GM19099 (cell line): ENCODE results near the gene FAF1.
A peak's percentile ranks its signal among the peaks of the same experiment; 100 is the strongest.

Experiments used
- POLR2A ChIP-seq: IDR thresholded peaks from 3 replicates; pipeline ENCODE4 v1.6.1; 2011; ENCODE audit warnings: low read depth; ENCODE audit not compliant: insufficient read length; ENCODE audit errors: extremely low read depth

Gene FAF1

GRCh38 chr1:50959913-50960844, at the start of gene FAF1:
FAF1 (minus strand) TSS chr1:50960267; CDS start chr1:50959811, 456 bp downstream.
- peak; percentile 98 for TF ChIP-seq POLR2A

- TF ChIP-seq POLR2A: no peak
Observed at GRCh38 chr1:51009381-51009780, 49.3 kb upstream of the FAF1 start.

DNA sequence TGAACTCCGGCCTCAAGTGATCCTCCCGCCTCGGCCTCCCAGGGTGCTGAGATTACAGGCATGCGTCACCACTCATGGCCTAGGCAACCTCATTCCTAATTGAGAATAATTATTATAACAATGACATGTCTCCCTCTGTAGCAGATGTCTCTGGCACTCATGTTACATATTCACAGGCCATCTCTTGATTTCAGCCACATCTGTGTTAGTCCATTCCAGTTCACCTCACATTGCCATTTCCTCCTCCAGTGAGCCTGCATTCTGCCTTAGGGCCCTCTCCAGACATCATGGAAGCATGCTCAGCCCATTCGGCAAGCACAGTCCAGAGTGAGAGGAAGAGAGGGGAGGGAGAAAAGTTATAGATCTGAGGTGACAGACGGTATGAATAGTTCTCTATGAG, 42.4 kb upstream of the FAF1 start:
- TF ChIP-seq POLR2A: no peak

DNA sequence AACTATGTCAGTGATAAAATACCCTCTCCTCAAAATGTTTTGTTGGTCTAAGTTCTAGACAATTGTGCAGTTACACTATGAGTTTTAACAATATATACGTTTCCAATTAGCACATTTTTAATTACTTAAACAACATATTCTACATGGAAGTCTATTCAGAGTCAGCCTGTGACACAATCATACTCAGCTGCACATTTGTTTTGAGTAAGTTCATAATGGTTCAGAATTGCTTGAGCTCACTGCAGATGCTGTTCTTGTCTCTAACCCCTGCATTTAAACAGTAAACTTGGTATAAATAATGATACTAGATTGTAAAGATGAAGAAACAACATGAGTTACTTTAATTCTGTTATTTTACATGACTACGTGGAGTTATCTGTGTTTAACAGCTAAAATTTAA, 40.6 kb upstream of the FAF1 start:
- no peak for TF ChIP-seq POLR2A

- no peak for TF ChIP-seq POLR2A
Observed at GRCh38 chr1:51000160-51000559, 40.1 kb upstream of the FAF1 start.

DNA sequence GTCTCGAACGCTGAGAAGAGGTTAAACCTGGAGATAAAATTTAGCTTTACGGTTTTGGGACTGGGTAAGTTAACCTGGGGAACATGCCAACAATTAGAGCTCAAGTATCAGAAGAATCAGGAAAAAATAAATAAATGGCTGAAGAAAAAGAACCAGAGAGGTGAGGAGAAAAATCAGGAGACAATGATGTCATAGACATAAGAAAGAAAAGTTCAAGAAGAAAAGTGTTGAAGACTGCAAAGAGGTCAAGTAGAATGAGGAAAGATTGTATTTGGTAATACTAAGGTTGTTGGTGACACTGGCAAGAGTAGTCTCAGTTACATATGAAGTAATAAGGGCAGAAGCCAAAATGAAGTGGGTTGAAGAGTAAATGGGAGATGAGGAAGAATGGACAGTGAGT, 36.0 kb upstream of the FAF1 start:
- TF ChIP-seq POLR2A: no peak

DNA sequence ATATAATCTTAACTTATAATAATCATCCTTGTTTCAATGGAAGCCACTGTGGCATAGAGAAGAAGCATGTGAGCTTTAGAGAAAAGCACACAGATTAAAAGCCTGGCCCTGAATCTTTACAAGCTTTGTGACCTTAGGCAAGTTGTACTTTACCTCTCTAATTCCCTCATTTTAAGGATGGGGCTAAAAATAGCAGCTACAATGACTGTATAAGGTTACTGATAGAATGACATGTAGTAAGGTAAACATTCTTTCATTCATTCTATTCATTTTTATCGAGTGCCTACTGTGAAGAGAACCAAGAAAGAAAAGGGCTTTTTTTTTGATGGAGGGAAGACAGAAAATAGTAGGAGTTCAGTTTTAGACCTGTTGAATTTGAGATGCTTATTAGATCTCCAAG, 35.6 kb upstream of the FAF1 start:
- no peak for TF ChIP-seq POLR2A

DNA sequence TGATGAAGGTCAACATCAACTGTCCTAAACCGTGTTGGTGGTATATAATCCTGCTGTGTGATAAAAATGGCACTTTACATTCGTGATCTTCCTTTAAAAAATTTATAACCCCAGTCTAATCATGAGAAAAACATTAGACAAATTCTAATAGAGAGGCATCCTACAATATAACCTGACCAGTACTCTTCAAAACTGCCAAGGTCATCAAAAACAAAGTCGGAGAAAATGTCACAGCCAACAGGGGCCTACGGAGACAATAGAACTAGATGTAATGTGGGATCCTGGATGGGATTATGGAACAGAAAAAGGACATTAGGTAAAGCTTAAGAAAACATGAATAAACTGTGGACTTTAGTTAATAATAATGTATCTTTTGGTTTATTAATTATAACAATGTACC, 34.9 kb upstream of the FAF1 start:
- TF ChIP-seq POLR2A: no peak

DNA sequence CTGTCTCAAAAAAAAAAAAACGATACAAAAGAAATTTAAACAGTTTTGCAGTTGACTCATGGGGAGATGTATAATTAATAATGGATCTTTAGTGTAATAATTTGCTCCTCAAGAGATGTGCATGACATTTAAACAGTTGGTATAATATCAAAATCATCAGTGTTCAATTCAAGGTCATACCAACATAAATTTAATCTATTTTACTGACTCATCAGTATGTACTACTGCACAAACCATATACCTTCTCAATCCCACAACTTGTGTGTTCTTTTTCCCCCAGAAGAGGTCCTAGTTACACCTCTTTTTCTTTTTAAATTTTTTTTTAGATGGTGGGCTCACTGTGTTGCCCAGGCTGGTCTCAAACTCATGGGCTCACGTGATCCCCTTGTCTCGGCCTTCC, 33.6 kb upstream of the FAF1 start:
- no peak for TF ChIP-seq POLR2A

DNA sequence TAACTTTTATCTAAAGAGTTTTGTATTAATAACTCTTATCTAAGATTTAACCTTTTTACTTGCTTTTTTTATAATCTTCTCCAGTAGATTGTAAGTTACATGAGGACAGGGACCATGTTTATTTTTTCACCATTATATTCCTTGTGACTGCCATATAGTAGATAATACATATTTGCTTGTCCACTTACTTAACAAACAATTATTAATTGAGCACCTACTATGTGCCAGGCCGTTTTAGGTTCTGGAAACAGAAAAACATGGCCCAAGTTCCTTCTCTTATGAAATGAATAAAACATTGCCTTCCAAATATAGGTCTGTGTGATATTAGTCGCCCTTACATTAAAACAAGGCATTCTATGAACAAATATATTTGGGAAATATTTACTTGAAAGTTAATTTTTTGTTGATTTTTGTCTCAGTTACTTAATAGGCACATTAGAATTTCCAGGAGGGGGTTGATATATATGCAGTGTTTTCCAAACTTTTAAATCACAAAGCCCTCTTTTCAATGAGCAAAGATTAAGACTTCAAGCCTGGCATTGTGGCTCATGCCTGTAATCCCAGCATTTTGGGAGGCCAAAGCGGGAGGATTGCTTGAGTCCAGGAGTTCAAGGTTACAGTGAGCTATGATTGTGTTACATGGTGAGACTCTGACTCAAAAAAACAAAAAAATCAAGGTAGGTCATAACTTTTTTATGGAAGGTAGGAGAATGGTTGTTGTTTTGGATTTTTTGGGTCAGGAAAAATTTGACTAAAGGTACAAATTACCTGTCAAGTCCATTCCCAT, 32.7 kb upstream of the FAF1 start:
- no peak for TF ChIP-seq POLR2A

DNA sequence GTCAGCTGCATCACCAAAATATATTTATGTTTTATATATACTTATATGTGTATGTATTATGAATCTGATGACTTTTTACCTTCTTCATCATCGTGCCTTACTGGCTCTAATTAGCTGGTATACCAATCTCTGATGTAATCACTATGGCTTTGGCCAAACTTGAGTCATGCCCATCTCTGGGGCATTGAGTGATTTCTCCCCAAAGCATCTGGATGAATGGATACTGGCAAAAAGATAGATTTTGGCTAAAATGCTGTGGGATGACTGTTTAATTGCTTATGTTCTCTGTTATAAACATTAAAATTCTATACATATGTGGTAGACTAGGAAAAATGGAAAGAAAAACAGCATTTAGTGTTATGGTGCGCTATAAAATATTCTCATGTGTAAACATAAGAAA, 29.6 kb upstream of the FAF1 start:
- TF ChIP-seq POLR2A: no peak

GRCh38 chr1:50986653-50987052, 26.6 kb upstream of the FAF1 start:
- no peak for TF ChIP-seq POLR2A

DNA sequence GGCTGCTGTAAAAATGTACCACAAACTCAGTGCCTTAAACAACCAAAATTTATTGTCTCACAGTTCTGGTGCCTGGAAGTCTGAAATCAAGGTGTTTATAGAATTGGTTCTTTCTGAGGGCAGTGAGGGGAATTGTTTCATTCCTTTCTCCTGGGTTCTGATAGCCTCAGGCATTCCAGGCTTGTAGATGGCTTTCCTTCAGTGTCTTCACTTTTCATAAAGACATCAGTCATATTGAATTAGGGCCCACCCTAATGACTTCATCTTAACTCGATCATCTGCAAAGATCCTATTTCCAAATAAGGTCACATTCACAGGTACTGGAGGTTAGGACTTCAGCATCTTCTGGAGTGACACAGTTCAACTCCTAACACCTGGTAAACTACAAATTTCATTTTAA, 25.0 kb upstream of the FAF1 start:
- no peak for TF ChIP-seq POLR2A

GRCh38 chr1:50983219-50983802, 23.2 kb upstream of the FAF1 start:
- no peak for TF ChIP-seq POLR2A

DNA sequence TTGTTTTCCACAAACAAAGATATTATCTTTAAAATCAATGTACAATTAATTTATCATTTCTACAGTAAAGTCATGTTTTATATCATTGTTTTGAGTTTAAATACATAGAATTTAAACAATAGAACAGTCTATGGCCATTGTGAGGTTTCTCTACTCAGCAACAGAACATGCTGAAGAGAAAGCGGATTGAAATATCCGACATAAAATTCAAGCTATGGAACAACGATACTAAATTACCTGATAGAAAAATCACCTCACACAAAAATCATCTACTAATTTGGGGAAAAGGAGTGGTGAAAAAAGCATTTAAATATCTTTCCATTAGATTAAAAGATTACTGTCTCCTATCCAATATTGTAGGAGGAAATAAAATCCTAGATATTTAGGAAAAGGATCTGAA, 22.5 kb upstream of the FAF1 start:
- no peak for TF ChIP-seq POLR2A
